ENCODE results near the gene KHDRBS2.

KHDRBS2 gene

DNA sequence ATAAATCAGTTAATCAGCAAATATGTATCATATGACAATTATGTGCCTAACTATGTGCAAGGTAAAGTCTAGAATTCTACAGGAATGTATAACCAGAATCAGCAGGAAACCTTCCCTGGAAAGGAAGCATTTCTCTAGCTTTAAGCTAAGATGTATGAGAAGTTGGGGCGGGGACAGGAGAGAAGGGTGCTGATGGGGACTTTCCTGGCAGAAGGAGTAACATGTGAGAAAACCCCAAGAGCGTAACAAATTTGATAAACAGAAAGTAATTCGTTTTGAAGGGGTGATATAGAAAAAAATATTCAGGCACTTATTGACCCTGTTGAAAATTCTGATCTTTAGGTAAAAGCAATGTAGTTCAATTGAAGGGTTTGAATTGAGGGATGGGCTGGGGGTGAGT, 226.1 kb downstream of the KHDRBS2 start:
- DNase-seq (ENCODE audit: low spot score) = no peak
- ChIA-PET CTCF (no interaction called here), POLR2A (ENCODE audit: low non-redundant PET) (no interaction called here)
- H3K27ac ChIP-seq = no peak overlapping the region
- TF ChIP-seq, protein P1, sequence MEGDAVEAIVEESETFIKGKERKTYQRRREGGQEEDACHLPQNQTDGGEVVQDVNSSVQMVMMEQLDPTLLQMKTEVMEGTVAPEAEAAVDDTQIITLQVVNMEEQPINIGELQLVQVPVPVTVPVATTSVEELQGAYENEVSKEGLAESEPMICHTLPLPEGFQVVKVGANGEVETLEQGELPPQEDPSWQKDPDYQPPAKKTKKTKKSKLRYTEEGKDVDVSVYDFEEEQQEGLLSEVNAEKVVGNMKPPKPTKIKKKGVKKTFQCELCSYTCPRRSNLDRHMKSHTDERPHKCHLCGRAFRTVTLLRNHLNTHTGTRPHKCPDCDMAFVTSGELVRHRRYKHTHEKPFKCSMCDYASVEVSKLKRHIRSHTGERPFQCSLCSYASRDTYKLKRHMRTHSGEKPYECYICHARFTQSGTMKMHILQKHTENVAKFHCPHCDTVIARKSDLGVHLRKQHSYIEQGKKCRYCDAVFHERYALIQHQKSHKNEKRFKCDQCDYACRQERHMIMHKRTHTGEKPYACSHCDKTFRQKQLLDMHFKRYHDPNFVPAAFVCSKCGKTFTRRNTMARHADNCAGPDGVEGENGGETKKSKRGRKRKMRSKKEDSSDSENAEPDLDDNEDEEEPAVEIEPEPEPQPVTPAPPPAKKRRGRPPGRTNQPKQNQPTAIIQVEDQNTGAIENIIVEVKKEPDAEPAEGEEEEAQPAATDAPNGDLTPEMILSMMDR (conservative IDR thresholded peaks at IDR 0.05; ENCODE audit: low read depth) = no peak

DNA sequence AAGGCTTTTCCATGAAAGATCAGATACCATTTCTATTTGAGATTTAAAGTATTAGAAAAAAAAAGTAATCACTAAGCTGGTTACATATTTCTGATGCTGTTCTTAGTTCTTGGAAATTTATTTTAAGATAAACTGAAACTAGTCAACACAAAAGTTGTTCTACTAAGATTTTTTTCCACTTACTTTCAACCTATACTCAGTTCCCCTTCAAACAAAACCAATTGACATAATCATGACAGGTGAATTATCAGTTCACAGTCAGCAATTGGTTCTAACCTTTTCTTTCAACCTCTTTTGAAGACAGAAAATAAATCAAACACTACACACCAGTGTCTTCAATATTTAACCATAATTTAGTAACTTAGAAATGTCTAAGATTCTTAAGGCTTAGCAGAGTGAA, 228.7 kb downstream of the KHDRBS2 start:
- ChIA-PET POLR2A (ENCODE audit: low non-redundant PET) (no interaction called here), CTCF (no interaction called here)
- TF ChIP-seq, protein P1 (conservative IDR thresholded peaks at IDR 0.05; ENCODE audit: low read depth) = no peak
- DNase-seq (ENCODE audit: low spot score) = no peak
- no peak overlapping the region for H3K27ac ChIP-seq

GRCh38 chr6:62045502-62045901, 240.5 kb downstream of the KHDRBS2 start:
- H3K27ac ChIP-seq = no peak overlapping the region
- ChIA-PET CTCF (no interaction called here), POLR2A (ENCODE audit: low non-redundant PET) (no interaction called here)
- TF ChIP-seq, protein P1 (conservative IDR thresholded peaks at IDR 0.05; ENCODE audit: low read depth) = no peak
- DNase-seq (ENCODE audit: low spot score) = no peak

- CTCF ChIA-PET = no interaction called here
- TF ChIP-seq, protein P1 (conservative IDR thresholded peaks at IDR 0.05; ENCODE audit: low read depth) = no peak
- H3K27ac ChIP-seq = no peak overlapping the region
- no peak for DNase-seq (ENCODE audit: low spot score)
- POLR2A ChIA-PET (ENCODE audit: low non-redundant PET) = no interaction called here
Observed at GRCh38 chr6:62043084-62043483, 242.9 kb downstream of the KHDRBS2 start.

- no peak overlapping the region for H3K27ac ChIP-seq
- ChIA-PET POLR2A (ENCODE audit: low non-redundant PET) (no interaction called here), CTCF (interaction anchor here (0.5 kb wide), 1 partner anchor 241 kb away, joined by 4 read pairs; no protein-coding TSS in a partner anchor)
- no peak for DNase-seq (ENCODE audit: low spot score)
- TF ChIP-seq, protein P1 (conservative IDR thresholded peaks at IDR 0.05; ENCODE audit: low read depth) = no peak
Observed at GRCh38 chr6:62042429-62042828, 243.6 kb downstream of the KHDRBS2 start.

- H3K27ac ChIP-seq = no peak overlapping the region
- DNase-seq (ENCODE audit: low spot score) = no peak
- CTCF ChIA-PET = no interaction called here
- TF ChIP-seq, protein P1 (conservative IDR thresholded peaks at IDR 0.05; ENCODE audit: low read depth) = no peak
- POLR2A ChIA-PET (ENCODE audit: low non-redundant PET) = no interaction called here
Observed at GRCh38 chr6:62039605-62040004, 246.4 kb downstream of the KHDRBS2 start.

- H3K27ac ChIP-seq = no peak overlapping the region
- POLR2A ChIA-PET (ENCODE audit: low non-redundant PET) = no interaction called here
- DNase-seq (ENCODE audit: low spot score) = no peak
- TF ChIP-seq, protein P1 (conservative IDR thresholded peaks at IDR 0.05; ENCODE audit: low read depth) = no peak
- CTCF ChIA-PET = no interaction called here
Observed at GRCh38 chr6:62037445-62037844, 248.6 kb downstream of the KHDRBS2 start.

All from RWPE1 (cell line).